GM23338 (cell line): ENCODE results near the gene LIN7C. TPM values are rescaled to one million over a fixed set of nuclear protein-coding genes. Genes with fewer than 3 reads are reported as not detected.

ENCODE experiments used
- ATAC-seq: fragments of 200-7000 bp; cut with Tn5 transposase; 3 replicates; pipeline ENCODE4 v1.9.1; 2020
- DNase-seq: peaks from one replicate; pipeline ENCODE4 v3.0.0-alpha.2; 2015; ENCODE audit warnings: low spot score
- H2AFZ ChIP-seq: fragments of 200-600 bp; sonication (generic); 2 replicates; pipeline ENCODE4 v1.8.0; 2016; ENCODE audit warnings: antibody characterized with exemption, mild to moderate bottlenecking, moderate library complexity
- H3F3A ChIP-seq: fragments of 200-600 bp; sonication (generic); replicated peaks from 2 replicates; pipeline ENCODE4 v1.8.0; 2017; ENCODE audit warnings: antibody characterized with exemption, mixed run types, low read depth
- H3K27ac ChIP-seq: fragments of 200-600 bp; sonication (generic); 2 replicates; pipeline ENCODE4 v1.6.1; 2016; ENCODE audit warnings: low read depth
- H3K27me3 ChIP-seq: fragments of 200-600 bp; sonication (generic); 2 replicates; pipeline ENCODE4 v1.8.0; 2016; ENCODE audit warnings: mild to moderate bottlenecking, mixed run types, moderate library complexity; ENCODE audit not compliant: insufficient read depth
- H3K36me3 ChIP-seq: fragments of 200-600 bp; sonication (generic); 2 replicates; pipeline ENCODE4 v1.8.0; 2016; ENCODE audit warnings: mild to moderate bottlenecking; ENCODE audit not compliant: insufficient read depth
- H3K4me1 ChIP-seq: fragments of 200-600 bp; sonication (generic); 2 replicates; pipeline ENCODE4 v1.8.0; 2016; ENCODE audit warnings: mild to moderate bottlenecking, moderate library complexity; ENCODE audit not compliant: insufficient read depth
- H3K4me2 ChIP-seq: fragments of 200-600 bp; sonication (generic); 2 replicates; pipeline ENCODE4 v1.7.1; 2017; ENCODE audit warnings: mixed run types
- H3K4me3 ChIP-seq: fragments of 200-600 bp; sonication (generic); 2 replicates; pipeline ENCODE4 v1.6.1; 2016; ENCODE audit warnings: mixed run types
- H3K79me2 ChIP-seq: fragments of 200-600 bp; sonication (generic); replicated peaks from 2 replicates; pipeline ENCODE4 v1.8.0; 2017; ENCODE audit warnings: mild to moderate bottlenecking; ENCODE audit not compliant: insufficient read depth
- H3K9me2 ChIP-seq: fragments of 200-600 bp; sonication (generic); 2 replicates; pipeline ENCODE4 v1.8.0; 2017; ENCODE audit not compliant: insufficient read depth
- H4K20me1 ChIP-seq: fragments of 200-600 bp; sonication (generic); replicated peaks from 2 replicates; pipeline ENCODE4 v1.8.0; 2017; ENCODE audit warnings: mild to moderate bottlenecking; ENCODE audit not compliant: insufficient read depth
- H3K27ac Mint-ChIP-seq: 2 replicates; pipeline ENCODE4 v1.8.0; 2020; ENCODE audit warnings: inconsistent platforms, mild to moderate bottlenecking, moderate library complexity, mixed read lengths
- H3K27me3 Mint-ChIP-seq: 3 replicates; pipeline ENCODE4 v1.8.0; 2022; ENCODE audit warnings: low read depth, mild to moderate bottlenecking, moderate library complexity, mixed read lengths, inconsistent platforms; ENCODE audit not compliant: insufficient read depth, poor library complexity
- H3K36me3 Mint-ChIP-seq: 3 replicates; pipeline ENCODE4 v1.8.0; 2021; ENCODE audit warnings: low read depth, mild to moderate bottlenecking, inconsistent platforms, moderate library complexity, mixed read lengths
- H3K4me1 Mint-ChIP-seq: 3 replicates; pipeline ENCODE4 v1.8.0; 2020; ENCODE audit warnings: mild to moderate bottlenecking, inconsistent platforms, mixed read lengths
- H3K4me3 Mint-ChIP-seq: 3 replicates; pipeline ENCODE4 v1.8.0; 2021; ENCODE audit warnings: moderate library complexity, mild to moderate bottlenecking, inconsistent platforms, mixed read lengths
- H3K9me3 Mint-ChIP-seq: 3 replicates; pipeline ENCODE4 v1.8.0; 2020; ENCODE audit warnings: moderate library complexity, mild to moderate bottlenecking, inconsistent platforms, mixed read lengths
- CREB1 ChIP-seq: fragments of 250-450 bp; sonication (Bioruptor Pico); IDR thresholded peaks from 2 replicates; pipeline ENCODE4 v1.5.0; 2020; ENCODE audit warnings: low read depth, mild to moderate bottlenecking, moderate library complexity
- EZH2 ChIP-seq: fragments of 200-600 bp; sonication (generic); IDR thresholded peaks from one replicate; pipeline ENCODE4 v1.8.0; 2017; ENCODE audit warnings: antibody characterized with exemption, mild to moderate bottlenecking, low read depth; ENCODE audit not compliant: unreplicated experiment
- EZH2phosphoT487 ChIP-seq: fragments of 200-600 bp; sonication (generic); IDR thresholded peaks from one replicate; pipeline ENCODE4 v1.8.1; 2018; ENCODE audit warnings: antibody characterized with exemption; ENCODE audit not compliant: unreplicated experiment
- JUNB ChIP-seq: IDR thresholded peaks from one replicate; pipeline ENCODE4 v1.6.1; 2016; ENCODE audit warnings: antibody characterized with exemption; ENCODE audit not compliant: unreplicated experiment
- NANOG ChIP-seq: IDR thresholded peaks from 2 replicates; pipeline ENCODE4 v1.6.1; 2016; ENCODE audit warnings: antibody characterized with exemption, borderline replicate concordance
- POLR2AphosphoS5 ChIP-seq: IDR thresholded peaks from 2 replicates; pipeline ENCODE4 v1.6.1; 2016; ENCODE audit warnings: antibody characterized with exemption, low read depth
- STAT1 ChIP-seq: IDR thresholded peaks from one replicate; pipeline ENCODE4 v1.6.1; 2016; ENCODE audit warnings: antibody characterized with exemption; ENCODE audit not compliant: unreplicated experiment
- ZNF114 ChIP-seq: fragments of 250-450 bp; sonication (Bioruptor Pico); IDR thresholded peaks from 2 replicates; pipeline ENCODE4 v1.5.0; 2020; ENCODE audit warnings: mild to moderate bottlenecking, moderate library complexity
- ZNF331 ChIP-seq: fragments of 250-450 bp; sonication (Bioruptor Pico); IDR thresholded peaks from 2 replicates; pipeline ENCODE4 v1.5.0; 2020; ENCODE audit warnings: low read depth, mild to moderate bottlenecking, moderate library complexity
- polyA plus RNA-seq: library from polyadenylated mRNA; unstranded; fragments of >200 nt; fragmentation: Nextera tagmentation; extraction: Ambion mirVana; gene quantifications from 2 replicates; pipeline ENCODE4 v1.2.1, GENCODE V29; 2016
- total RNA-seq: library from RNA; depleted of rRNA; stranded (reverse); fragments of >200 nt; shearing (Covaris generic); gene quantifications from 2 replicates; pipeline ENCODE4 v1.2.3, GENCODE V29; 2014
- TF ChIP-seq, protein P1 (sequence below): fragments of 250-450 bp; sonication (Bioruptor Pico); IDR thresholded peaks from 2 replicates; pipeline ENCODE4 v1.5.0; 2020; ENCODE audit warnings: mild to moderate bottlenecking, moderate library complexity
- TF ChIP-seq, protein P2 (sequence below), 2 experiments: fragments of 200-600 bp in 1 of 2; sonication (generic) in 1 of 2; conservative IDR thresholded peaks; 2 replicates each; pipeline versions ENCODE4 v1.5.1 to v1.6.1; 2016 to 2017; ENCODE audit warnings: antibody characterized with exemption in 2 of 2, low read depth in 2 of 2, mild to moderate bottlenecking in 2 of 2, moderate library complexity in 1 of 2
- TF ChIP-seq, protein P3 (sequence below): IDR thresholded peaks from 2 replicates; pipeline ENCODE4 v1.6.1; 2016; ENCODE audit warnings: antibody characterized with exemption

Gene LIN7C
- total and polyA plus RNA-seq, 2 experiments from 2014 or later: 22.5 to 61.0 TPM

DNA sequence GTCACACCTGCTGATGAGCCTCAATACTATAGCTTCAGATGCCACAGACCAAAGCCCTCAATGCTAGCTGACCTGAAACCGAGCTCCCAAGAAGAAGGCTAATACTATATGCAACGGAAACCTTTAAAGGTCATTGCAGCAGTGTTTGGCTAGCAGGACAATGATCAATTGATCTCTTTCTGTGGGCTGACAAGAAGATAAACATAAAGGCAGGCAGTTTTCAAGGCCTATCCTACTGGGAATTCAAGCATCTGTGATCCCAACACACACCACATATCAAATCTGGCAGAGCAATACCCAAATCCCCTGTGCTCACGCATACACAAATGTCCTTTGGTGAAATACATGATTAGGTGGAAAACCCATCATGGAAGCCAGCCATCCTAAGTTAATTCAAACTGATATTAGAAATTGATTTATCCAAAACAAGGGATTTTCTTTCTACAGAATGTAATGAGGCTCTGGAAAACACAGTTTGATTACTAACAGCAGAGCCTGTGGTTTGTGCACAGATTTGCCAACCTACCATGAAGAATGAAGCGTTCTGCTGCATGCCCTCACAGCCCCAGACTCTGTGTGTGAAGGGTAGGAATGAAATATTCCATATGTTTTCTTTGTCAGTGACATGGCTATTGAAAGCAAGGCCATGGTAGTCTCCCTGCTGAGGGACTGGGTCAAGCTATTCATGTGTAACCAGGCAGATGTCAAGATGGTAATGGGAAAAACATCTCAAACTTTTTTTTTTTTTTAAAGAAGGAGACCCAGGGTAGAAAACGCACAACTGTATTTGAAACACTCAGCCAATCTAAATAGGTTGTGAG is 46.2 kb downstream of the LIN7C start:
- no peaks in the 10 kb centered on the region for H3K9me2 ChIP-seq
- peaks cover 62% of the 10 kb centered on the region for H3K4me1 Mint-ChIP-seq
- H3K9me3 Mint-ChIP-seq: no peaks in the 10 kb centered on the region
- no peak overlapping the region for H3K27ac Mint-ChIP-seq
- H3K4me3 Mint-ChIP-seq: no peak overlapping the region
- H3K4me3 ChIP-seq: no peak overlapping the region
- H3K36me3 ChIP-seq: no peaks in the 10 kb centered on the region
- no peaks in the 10 kb centered on the region for H3K27me3 ChIP-seq
- peaks cover 2% of the 10 kb centered on the region for H3K27me3 Mint-ChIP-seq
- DNase-seq: no peak
- no peaks in the 10 kb centered on the region for H3F3A ChIP-seq
- H2AFZ ChIP-seq: no peak overlapping the region
- H3K36me3 Mint-ChIP-seq: peaks cover 5% of the 10 kb centered on the region; the same call in 2 of the 3 replicates
- no peak for TF ChIP-seq ZNF331 (CRISPR knock-in tag)
- TF ChIP-seq EZH2: no peak
- H3K27ac ChIP-seq: 0 out of 2 replicates have a peak overlapping the region, but pooled peaks have one; percentile 34
- H4K20me1 ChIP-seq: peaks cover 14% of the 10 kb centered on the region
- peaks cover 100% of the 10 kb centered on the region for H3K79me2 ChIP-seq
- H3K4me1 ChIP-seq: peaks cover 69% of the 10 kb centered on the region
- peak overlapping the region; percentile 39 for H3K4me2 ChIP-seq
- ATAC-seq: peak; percentile 35; the same call in 2 of the 3 replicates

DNA sequence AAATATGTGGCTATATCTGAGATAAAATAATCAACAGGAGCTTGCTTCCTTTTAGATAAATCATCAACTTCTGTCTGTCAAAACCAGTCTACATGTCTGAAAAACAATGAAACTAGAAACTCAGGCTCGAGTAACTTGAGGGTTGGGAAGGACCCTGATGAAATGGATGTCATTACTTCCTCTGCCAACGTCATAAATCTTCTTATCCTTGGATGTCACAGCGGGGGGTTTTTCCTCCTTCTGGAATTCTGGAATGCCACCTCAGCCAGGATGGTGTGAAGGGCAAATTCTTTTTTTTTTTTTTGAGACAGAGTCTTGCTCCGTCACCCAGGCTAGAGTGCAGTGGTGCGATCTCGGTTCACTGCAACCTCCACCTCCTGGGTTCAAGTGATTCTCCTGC is 47.4 kb downstream of the LIN7C start:
- Mint-ChIP-seq H3K4me3 (no peak overlapping the region), H3K4me1 (peaks cover 51% of the 10 kb centered on the region), H3K36me3 (peaks cover 14% of the 10 kb centered on the region), H3K9me3 (peaks cover 7% of the 10 kb centered on the region; the same call in 2 of the 3 replicates), H3K27me3 (peaks cover 2% of the 10 kb centered on the region), H3K27ac (no peak overlapping the region)
- no peaks in the 10 kb centered on the region for H3K36me3 ChIP-seq
- no peaks in the 10 kb centered on the region for H3F3A ChIP-seq
- DNase-seq (peak; percentile 62), ATAC-seq (no peak)
- H3K4me2 ChIP-seq: no peak overlapping the region
- H3K4me1 ChIP-seq: peaks cover 66% of the 10 kb centered on the region
- H4K20me1 ChIP-seq: peaks cover 14% of the 10 kb centered on the region
- H3K4me3 ChIP-seq: no peak overlapping the region
- H3K79me2 ChIP-seq: peaks cover 100% of the 10 kb centered on the region
- no peak overlapping the region for H3K27ac ChIP-seq
- no peak overlapping the region for H2AFZ ChIP-seq
- H3K27me3 ChIP-seq: no peaks in the 10 kb centered on the region
- H3K9me2 ChIP-seq: no peaks in the 10 kb centered on the region
- TF ChIP-seq, protein P1, sequence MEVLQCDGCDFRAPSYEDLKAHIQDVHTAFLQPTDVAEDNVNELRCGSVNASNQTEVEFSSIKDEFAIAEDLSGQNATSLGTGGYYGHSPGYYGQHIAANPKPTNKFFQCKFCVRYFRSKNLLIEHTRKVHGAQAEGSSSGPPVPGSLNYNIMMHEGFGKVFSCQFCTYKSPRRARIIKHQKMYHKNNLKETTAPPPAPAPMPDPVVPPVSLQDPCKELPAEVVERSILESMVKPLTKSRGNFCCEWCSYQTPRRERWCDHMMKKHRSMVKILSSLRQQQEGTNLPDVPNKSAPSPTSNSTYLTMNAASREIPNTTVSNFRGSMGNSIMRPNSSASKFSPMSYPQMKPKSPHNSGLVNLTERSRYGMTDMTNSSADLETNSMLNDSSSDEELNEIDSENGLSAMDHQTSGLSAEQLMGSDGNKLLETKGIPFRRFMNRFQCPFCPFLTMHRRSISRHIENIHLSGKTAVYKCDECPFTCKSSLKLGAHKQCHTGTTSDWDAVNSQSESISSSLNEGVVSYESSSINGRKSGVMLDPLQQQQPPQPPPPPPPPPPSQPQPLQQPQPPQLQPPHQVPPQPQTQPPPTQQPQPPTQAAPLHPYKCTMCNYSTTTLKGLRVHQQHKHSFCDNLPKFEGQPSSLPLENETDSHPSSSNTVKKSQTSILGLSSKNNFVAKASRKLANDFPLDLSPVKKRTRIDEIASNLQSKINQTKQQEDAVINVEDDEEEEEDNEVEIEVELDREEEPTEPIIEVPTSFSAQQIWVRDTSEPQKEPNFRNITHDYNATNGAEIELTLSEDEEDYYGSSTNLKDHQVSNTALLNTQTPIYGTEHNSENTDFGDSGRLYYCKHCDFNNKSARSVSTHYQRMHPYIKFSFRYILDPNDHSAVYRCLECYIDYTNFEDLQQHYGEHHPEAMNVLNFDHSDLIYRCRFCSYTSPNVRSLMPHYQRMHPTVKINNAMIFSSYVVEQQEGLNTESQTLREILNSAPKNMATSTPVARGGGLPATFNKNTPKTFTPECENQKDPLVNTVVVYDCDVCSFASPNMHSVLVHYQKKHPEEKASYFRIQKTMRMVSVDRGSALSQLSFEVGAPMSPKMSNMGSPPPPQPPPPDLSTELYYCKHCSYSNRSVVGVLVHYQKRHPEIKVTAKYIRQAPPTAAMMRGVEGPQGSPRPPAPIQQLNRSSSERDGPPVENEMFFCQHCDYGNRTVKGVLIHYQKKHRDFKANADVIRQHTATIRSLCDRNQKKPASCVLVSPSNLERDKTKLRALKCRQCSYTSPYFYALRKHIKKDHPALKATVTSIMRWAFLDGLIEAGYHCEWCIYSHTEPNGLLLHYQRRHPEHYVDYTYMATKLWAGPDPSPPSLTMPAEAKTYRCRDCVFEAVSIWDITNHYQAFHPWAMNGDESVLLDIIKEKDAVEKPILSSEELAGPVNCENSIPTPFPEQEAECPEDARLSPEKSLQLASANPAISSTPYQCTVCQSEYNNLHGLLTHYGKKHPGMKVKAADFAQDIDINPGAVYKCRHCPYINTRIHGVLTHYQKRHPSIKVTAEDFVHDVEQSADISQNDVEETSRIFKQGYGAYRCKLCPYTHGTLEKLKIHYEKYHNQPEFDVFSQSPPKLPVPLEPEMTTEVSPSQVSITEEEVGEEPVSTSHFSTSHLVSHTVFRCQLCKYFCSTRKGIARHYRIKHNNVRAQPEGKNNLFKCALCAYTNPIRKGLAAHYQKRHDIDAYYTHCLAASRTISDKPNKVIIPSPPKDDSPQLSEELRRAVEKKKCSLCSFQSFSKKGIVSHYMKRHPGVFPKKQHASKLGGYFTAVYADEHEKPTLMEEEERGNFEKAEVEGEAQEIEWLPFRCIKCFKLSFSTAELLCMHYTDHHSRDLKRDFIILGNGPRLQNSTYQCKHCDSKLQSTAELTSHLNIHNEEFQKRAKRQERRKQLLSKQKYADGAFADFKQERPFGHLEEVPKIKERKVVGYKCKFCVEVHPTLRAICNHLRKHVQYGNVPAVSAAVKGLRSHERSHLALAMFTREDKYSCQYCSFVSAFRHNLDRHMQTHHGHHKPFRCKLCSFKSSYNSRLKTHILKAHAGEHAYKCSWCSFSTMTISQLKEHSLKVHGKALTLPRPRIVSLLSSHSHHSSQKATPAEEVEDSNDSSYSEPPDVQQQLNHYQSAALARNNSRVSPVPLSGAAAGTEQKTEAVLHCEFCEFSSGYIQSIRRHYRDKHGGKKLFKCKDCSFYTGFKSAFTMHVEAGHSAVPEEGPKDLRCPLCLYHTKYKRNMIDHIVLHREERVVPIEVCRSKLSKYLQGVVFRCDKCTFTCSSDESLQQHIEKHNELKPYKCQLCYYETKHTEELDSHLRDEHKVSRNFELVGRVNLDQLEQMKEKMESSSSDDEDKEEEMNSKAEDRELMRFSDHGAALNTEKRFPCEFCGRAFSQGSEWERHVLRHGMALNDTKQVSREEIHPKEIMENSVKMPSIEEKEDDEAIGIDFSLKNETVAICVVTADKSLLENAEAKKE (CRISPR knock-in tag): no peak
- TF ChIP-seq STAT1 (no peak), ZNF114 (CRISPR knock-in tag) (no peak), CREB1 (no peak), EZH2 (no peak), JUNB (no peak), NANOG (no peak), POLR2AphosphoS5 (no peak), EZH2phosphoT487 (no peak)
- TF ChIP-seq, protein P2, sequence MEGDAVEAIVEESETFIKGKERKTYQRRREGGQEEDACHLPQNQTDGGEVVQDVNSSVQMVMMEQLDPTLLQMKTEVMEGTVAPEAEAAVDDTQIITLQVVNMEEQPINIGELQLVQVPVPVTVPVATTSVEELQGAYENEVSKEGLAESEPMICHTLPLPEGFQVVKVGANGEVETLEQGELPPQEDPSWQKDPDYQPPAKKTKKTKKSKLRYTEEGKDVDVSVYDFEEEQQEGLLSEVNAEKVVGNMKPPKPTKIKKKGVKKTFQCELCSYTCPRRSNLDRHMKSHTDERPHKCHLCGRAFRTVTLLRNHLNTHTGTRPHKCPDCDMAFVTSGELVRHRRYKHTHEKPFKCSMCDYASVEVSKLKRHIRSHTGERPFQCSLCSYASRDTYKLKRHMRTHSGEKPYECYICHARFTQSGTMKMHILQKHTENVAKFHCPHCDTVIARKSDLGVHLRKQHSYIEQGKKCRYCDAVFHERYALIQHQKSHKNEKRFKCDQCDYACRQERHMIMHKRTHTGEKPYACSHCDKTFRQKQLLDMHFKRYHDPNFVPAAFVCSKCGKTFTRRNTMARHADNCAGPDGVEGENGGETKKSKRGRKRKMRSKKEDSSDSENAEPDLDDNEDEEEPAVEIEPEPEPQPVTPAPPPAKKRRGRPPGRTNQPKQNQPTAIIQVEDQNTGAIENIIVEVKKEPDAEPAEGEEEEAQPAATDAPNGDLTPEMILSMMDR (conservative IDR thresholded peaks at IDR 0.05; ENCODE audit: low read depth in 2 of 2): no peak
- TF ChIP-seq, protein P3, sequence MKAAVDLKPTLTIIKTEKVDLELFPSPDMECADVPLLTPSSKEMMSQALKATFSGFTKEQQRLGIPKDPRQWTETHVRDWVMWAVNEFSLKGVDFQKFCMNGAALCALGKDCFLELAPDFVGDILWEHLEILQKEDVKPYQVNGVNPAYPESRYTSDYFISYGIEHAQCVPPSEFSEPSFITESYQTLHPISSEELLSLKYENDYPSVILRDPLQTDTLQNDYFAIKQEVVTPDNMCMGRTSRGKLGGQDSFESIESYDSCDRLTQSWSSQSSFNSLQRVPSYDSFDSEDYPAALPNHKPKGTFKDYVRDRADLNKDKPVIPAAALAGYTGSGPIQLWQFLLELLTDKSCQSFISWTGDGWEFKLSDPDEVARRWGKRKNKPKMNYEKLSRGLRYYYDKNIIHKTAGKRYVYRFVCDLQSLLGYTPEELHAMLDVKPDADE: no peak
